NCI-H1417 (cell line): ENCODE measurements around the gene PLB1.

Experiments
- DNase-seq, 3 experiments: peaks; one replicate each; lab custom pipeline; 2025; lab: John Stamatoyannopoulos, UW

PLB1 gene

DNA sequence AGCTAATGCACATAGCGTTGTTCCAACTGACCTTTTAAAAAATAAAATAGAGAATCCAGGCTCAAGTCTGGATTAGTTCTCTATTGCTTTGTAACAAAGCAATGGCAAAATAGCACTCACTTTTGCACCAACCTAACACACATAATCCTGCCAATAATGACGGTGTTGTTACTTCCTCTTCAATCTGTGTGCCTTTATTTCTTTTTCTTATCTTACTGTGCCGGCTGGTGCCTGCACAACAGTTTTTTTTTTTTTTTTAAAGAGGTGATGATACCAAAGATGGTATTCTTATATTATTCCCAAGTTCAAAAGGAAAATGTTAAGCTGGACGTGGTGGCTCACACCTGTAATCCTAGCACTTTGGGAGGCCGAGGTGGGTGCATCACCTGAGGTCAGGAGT is 3.4 kb downstream of the PLB1 start:
- DNase-seq, result no peak

DNA sequence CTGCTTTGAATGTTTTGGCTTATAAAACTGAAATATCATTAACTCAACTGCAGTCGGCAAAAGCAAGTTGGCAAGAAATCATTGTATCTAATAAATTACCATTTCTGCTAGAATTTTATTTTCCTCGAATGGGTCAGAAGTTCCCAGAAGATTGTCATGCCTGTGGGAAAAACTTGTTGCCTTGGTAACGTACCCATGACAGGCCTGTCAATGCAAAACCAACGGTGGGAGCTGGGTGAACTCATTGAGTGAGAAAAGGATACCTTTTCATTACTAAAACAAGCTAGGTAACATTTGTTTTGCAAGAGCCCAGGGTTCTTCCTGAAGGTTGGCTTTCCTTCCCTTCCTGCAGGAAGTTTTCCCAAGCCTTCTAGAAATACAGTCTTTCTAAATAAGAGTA is 9.5 kb downstream of the PLB1 start:
- DNase-seq, result no peak

DNA sequence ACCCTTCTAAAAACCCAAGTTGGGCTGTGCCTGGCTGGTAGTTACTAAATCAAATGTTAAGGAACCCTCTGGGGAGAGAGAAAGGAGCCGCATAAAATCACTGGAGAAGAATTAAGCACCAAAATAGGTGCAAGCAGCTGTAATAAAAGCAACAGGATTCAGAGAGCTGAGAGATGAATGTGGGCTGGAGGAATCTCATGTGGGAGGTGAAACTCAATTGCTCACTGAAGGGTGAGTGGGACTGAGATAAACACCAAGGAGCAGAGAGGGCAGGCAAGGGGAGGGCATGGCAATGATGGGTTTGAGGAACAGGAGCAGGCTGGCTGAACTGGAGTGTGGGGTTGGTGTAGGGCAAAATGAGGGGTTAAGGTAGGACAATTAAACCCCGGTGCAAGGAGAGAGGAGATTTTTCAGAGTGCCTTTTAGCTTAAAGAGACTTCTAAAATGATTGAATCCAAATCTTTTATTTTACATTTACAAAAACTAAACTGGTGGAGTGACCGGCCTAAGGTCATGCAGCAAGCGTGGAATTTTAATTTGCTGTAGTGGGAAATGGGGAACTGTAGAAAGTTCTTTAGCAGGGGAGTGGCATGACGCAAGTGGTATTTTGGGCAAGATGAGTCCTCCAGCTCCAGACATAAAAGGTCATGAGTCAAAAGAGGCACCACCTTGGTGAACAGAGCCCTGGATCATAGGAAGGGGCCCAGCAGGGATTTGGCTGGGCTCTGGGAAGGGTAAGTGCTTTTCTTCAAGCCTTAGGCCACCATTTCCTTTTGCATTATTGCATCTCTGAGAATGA is 10.5 kb downstream of the PLB1 start:
- no peak for DNase-seq

DNA sequence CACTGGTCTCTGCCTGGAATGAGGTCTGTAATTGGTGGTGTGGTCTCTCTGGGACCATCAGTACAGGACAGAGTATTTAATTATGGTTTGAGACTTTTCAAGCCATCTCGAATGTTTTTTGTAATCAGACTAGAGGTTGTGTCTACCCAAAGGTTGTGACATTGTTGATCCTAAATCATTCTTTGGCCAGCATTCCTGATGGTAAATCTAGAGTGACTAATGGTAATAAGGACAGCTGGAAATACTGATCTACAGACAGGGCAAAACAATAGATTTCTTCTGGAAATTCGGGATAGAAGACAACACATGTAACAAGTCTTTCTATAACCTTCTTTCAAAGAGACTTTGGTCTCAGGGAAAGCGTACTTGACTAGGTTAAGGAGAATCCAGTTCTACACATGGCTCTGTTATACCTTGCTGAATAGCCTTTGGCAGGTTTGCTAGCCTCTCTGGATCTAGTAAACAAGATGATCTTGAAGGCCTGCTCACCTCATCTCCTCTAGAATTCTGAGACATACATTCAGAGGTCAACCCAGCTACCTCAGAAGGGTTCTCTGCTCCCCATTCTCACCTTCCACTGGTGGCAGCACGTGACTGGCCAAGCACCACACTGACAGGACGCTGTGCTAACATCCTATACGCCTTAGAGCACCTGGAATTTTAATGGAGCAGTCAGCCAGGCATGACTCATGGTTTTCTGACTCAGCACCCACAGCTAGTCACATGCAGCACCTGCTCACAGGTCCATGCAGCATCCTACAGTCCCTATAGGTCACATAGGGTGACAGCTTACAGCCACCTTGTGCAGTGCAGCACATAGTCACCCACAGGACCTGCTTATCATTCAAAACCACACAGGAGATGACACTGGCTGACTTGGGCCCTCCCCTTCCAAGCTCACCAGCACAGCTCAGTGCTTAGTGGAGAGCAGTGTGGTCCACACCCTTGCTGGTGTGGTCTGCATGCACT is 12.2 kb downstream of the PLB1 start:
- peak; percentile 66 to 79 (median 71) for DNase-seq

DNA sequence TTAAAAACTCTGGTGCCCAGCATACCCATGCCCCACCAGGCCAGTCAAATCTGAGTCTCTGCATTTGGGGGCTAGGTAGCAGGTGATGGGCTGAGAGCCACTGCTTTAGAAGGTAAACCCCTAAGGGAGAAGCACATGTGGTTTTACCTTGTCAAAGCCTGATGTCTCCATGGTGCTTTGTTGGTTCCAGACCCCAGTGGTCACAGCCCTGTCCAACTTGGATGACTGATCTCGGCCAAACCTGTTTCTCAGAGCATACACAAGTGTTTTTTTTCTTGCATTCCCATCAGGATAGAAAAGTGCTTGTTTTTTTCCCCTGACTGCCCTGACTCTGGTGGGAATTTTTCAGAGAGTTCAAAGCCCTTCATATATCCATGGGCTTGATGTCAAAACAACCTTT is 13.5 kb downstream of the PLB1 start:
- DNase-seq, result no peak

DNA sequence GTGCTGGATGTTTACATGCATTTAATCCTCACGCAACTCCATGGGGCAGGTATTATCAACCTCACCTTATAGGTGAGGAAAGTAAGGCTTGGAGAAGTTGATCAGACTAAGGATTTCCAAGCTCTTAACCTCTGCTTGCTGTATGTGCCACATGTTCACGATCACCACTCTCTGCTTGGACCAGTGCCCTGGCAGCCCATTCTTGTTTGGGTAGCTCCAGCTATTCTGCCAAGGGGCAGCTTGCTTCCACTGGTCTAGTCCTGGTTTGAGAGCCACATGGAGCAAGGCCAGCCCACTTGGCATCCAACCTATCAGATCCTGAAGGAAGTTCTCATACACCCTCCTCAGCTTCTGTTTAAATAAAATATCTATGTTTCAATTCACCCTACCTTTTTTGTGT is 14.3 kb downstream of the PLB1 start:
- DNase-seq, result no peak

DNA sequence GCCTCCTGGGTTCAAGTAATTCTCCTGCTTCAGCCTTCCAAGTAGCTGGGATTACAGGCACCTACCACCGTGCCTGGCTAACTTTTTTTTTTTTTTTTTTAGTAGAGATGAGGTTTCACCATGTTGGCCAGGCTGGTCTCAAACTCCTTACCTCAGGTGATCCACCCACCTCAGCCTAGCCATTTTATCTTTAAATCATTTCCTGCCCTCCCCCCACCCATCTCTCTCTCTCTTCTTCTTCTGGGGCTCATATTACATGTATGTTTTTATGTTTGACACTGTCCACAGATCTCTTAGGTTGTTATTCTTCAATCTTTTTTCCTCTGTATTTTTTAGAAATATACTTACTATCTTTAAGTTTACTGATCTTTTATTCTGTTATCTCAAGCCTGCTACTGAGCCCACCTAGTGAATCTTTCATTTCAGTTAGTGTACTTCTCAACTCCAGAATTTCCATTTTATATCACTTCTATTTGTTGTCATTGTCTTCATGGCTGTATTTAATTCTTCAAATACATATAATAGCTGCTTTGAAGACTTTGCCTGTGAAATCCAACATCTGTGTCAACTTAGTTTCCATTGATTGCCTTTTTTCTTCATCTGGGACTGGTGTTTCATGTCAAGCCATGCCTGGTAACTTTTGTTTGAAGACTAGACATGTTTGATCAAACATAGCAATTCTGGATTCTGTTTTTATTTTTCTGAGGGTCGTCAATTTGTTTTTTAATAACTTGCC is 16.2 kb downstream of the PLB1 start:
- DNase-seq, result no peak

DNA sequence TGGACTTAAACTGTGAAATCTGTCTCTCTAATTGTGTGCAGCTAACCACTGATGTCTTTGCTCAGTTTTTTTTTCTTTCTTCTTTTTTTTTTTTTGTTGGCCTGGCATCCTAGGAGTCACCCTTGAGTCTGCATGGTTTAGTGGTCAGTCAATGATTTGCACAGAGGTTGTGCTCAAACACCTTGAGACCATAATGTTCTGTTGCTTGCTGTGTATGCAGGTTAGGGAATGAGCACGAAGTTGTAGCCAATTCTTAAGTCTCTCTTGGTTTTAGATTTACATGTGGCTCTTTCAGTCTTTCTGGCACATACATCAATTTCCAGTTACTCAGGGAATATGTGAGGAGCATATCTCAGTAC is 16.7 kb downstream of the PLB1 start:
- DNase-seq, result no peak

DNA sequence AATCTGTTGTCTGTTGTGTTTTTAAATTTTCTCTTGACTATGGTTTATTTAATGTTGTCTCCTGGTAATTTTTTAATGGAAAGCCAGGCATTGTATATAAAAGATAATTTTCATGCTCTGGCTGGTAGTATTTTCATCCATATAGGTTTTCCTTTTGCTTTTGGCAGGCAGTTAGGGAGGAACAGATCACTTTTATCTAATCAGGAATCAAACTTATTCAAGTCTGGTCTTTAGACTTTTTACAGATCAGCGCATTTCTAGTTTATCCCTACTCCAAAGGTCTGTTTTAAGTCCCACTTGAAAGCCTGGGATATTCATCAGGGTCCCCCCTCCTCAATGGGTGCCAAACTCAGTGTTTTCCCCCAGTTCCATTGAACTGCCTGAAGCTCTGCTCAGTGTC is 17.2 kb downstream of the PLB1 start:
- no peak for DNase-seq

DNA sequence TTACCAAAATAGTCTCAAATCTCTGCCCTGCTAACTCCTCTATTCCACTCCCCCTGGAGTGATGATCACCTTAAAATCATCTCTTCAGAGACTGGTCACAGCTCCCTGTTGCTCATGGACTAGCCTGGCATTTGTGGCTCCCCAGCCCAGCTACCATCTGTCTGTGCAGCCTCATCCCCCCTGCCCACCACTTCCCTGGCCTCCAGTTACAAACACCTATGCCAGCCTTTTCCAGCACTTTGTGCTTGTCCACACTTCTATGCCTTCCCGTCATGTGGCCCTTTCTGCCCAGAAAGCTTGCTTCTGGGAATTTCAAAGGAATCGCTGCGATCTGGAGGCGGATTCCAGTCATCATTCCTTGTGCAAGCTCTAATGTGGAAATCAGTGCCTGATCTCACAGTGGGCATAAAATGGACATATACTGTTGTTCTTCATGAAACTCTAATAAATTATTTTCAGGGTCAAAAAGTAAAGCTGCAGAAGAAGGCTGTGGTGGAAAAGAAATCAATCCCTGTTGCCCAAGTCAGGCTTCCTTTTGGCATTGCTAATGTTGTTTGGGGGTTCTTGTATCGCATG is 19.4 kb downstream of the PLB1 start:
- no peak for DNase-seq

DNA sequence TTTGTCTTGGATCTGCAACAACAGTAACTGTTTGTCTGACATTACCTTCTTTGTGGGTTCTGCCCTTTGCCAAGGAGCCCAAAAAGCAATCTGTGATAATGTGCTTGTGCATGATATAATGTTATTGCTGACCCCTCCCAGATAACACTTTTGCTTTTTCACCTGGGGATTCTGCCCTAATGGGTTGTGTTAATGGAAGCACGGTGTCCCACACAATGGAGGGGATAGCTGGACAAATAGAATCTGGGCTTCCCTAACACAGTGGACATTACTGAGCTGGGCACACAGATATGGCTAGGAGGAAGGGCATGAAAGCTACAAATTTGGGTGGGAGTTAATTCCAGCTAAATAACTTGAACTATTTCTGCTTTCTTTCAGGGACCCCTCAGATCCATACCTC is 20.6 kb downstream of the PLB1 start:
- DNase-seq, result no peak

DNA sequence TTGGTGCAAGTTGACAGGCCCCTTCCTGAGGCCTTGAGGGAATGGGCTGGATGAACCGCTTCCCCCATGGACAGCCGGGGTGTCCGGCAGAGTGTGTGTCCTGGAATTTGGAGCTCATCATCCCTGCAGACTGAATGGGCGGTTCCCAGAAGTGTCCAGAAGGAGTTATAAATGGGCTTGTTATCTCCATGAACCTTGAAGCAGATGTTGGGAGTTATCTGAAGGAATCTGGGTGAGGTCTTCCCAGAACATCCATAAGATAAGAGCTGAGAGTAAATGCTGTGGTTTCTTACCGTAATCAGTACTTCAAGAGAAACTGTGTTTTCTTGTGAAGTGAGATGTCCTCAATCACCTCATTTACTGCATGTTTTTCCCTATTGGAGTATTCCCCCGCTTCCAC is 21.1 kb downstream of the PLB1 start:
- no peak for DNase-seq

DNA sequence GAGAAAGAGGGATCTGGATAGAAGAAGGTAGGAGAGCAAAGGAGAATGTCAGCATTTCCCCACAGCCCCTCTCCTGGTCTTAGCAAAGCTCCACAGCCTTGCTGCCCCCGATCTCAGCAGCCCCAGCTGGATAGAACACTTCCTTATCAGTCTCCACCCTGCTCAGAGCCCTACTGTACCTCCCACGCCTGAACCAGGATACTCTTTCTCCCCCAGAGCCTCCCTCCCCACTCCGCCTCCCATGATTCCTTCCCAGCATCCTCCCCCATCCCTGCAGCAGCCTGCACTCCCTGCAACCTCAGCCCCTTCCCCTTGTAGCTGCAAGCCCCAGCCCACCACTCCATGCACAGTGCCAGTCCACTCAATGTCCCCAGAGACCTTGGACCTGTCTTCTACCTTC is 25.8 kb downstream of the PLB1 start:
- no peak for DNase-seq

DNA sequence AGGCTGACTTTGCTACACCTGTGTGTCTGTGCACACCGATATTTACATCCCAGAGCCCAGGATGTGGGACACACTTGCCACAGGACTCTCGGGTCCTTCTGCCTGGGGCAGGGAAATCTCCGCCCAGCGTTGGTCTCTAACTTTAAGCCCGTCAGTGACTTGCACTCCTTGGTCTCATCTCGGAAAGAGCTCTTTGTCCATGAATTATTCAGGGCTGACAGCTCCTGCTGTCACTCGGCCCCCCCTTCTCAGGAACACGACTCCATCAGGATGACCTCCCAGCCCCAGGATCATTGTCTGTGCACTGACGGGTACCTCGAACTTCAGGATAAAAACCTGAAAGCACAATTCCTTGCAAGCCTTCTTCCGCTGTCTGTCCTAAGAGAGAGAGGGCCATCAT is 26.6 kb downstream of the PLB1 start:
- no peak for DNase-seq

DNA sequence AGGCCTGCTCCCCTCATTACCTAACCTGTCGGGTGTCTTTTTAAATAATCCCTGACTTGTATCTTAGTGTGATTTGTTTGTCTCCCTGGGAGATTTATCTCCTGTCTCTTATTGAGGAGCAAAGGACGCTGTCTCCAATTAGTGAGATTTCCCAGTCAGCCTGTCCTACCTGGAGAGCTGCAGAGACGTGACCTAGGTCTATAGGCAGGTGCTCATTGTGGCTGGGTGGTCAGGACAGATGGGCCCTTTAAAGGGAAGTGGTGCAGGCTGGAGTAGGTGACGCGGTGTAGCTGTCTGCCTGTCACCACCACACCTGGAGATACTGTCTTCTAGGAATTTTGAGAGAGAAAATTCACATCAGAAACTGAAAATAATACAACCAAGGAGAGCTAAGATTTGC is 28.0 kb downstream of the PLB1 start:
- peak; percentile 42 to 87 (median 76) for DNase-seq

DNA sequence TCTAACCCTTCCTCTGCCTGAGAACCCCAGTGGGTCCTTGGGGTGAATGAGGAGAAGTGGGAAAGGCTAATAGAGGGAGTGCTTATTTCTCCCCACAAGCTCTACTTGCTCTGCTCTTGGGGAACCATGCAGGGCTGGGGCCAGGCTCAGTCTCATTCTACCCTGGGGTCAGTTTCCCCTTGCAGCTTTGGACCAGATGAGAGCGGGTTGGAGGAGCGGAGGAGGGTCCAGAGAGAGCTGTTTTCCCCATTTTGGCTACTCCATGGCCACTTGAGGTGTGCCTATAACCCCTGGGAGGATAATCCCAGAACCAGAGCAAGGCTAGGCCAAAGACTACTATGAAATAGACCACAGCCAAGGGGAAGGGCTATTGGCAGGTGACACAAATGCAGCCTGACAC is 29.6 kb downstream of the PLB1 start:
- DNase-seq, result no peak

DNA sequence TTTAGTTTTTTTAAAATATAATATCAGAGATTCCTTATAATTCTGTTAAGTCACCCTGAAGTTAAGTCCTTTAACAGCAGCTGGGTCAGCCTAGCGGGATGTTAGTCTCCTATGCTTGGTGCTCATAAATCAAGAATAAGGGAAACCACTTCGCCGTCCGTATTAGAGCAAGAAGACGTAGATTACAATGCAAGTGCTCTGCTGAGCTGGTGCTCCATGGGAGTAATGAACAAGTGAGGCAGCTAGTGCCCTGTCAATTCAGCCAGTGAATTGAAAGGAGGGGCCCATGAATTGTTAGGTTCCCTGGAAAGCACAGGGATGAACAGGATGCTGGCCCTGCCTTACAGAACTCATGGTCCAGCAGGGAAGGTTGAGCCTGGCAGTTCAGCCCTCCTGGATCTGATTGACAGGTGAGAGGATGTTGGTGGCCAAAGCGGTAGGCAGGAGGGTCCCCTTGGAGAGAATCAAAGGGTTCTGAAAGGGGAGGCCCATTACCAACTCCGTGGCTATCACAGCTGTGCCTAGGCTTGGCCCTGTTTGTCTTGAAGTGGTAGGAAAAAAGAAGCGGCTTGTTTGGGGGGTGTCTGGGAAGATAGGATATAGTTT is 30.8 kb downstream of the PLB1 start:
- DNase-seq, result no peak

DNA sequence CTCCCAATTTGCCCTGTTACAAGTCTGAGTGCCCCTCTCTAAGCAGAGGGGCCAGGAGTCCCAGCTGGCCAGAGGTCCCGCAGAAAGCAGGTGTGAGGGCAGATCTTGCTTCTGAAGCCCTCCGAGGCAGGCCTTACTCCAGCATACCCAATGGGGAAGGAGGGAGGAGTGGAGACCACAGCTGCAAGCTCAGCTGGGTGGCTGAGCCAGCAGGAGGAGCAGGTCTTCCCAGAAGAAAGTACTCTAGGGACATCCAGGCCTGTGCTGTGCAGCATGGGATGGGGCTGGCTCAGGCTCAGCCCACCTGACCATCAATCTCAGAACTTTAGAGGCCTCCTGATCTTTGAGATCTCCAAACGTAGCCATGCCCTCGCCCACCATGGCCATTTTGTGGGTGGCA is 31.3 kb downstream of the PLB1 start:
- DNase-seq, result no peak

DNA sequence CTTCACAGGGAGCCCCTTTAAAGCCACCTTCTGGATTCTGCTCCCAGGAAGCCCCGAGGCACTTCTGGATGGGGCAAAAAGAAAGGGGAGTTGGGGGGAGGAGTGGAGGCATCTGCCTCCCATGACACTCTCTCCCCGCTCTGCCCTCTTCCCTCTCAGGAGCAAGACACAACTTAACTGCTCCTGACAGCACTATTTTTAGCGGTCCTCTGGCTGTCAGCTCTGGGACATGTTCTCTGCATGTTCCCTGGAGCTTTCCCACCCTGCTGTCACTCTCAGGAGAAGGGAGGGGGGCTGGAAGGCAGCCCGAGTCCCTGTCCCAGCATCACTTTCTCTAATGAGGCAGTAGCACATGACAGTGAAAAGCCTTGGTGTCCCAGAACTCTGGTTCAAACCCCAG is 32.3 kb downstream of the PLB1 start:
- no peak for DNase-seq

DNA sequence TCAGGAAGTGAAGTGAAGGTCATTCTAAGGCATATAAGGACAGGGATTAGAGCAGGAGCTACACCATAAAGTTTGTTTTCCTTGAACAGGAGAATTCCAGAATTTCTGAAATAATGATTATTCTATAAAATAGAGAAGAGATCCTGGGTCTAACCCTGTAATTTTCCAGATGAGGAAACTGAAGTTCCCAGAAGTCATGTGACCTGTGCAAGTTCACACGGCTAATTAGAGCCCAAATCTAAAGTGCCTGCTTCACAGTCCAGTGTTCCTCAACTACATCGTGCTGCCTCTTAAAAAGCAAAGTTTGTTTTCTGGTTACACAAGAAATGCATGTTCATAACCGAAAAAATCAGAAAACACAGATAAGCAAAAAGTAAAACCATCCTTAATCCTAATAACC is 34.9 kb downstream of the PLB1 start:
- no peak for DNase-seq

DNA sequence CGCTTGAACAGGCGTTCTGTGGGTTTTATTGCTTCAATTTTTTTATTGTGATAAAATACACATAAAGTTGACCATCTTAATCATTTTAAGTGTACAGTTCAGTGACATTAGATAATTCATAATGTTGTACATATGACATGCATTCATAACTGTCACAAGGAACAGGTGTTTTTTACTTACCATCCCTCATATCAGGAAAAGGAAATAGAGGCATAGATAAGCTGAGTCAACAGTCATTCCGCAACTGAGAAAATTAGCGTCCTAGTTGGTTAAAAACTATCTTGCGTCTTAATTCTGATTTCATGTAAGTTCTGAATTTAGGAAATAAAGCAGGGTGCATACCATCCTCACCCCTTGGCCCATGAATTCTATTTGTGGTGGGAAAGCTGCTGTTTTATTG is 36.5 kb downstream of the PLB1 start:
- no peak for DNase-seq
